Stimulated activated CD8-positive, alpha-beta memory T cell treated with anti-CD3 and anti-CD28 coated beads, Interleukin-2, amount 100 ng/mL, for 1 hour (primary cell): Measurements from ENCODE around the gene RPS6KA2.

ENCODE experiments used
- DNase-seq, 2 donors: peaks; one replicate each; pipeline ENCODE4 v3.0.0-alpha.2; 2020; ENCODE audit warnings: low read depth in 2 of 2

Gene RPS6KA2

GRCh38 chr6:166656230-166657151, 29.4 kb upstream of the RPS6KA2 start:
- no peak for DNase-seq

DNA sequence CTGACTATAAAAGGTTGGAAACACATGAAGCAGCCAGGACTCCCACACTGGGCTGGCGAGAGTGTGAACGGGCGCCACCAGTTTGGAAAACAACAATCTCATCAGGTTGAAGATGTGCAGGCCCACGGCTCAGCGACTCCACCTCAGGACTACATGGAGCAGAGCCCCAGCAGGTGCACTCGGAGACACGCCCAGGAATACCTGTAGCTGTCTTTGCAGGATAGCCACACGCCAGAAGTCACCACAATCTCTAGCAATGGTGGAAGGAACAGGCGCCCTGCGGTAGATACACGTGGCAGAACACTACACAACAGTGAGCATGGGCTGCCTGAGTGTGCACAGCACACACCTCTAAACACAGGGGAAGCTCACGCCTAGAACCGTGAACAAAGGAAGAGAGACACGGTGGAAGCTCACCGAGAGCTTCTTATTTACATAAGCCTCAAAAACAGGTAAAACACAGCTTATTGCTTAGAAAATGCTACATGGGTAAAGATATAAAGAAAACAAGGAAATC, 28.7 kb upstream of the RPS6KA2 start:
- DNase-seq: no peak

DNA sequence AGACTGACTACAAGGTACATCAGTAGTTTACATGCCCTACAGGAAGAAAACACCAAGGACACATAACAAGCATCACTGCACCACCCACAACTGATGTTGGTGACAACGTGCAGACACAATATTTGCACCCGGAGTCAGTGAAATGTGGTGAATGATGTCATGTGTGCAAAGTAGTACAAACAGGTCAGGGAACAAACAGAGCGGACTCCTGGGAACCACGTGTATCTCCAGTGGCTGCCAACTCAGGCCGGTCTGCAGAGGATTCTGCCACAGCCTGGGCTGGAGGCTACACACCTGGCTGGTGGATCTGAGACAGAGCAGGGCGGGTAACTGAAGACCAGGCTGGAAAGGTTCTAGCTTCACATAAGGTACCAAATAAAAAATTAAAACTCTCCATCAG, 28.2 kb upstream of the RPS6KA2 start:
- no peak for DNase-seq

DNA sequence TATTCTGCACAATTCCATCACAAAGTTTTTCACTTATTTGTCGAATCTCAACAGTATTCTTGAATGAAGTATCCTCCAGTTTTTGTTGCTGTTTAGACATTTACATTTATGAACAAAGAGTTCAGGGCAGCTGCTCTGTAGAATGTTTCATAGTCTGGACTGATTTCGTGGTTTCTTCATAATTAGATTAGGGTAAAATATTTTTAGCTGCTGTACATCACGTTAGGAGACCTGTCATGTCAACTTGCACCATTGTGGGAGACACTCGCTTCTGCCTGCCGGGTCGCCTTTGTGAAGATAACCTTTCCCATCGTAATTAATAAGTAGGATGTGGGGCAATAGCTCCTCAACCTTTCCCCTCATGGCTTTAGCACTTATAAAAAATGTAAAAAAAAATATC, 27.5 kb upstream of the RPS6KA2 start:
- no peak for DNase-seq

- no peak for DNase-seq
Observed at GRCh38 chr6:166653639-166653941, 26.5 kb upstream of the RPS6KA2 start.

- no peak for DNase-seq
Observed at GRCh38 chr6:166650824-166651807, 24.1 kb upstream of the RPS6KA2 start.

DNA sequence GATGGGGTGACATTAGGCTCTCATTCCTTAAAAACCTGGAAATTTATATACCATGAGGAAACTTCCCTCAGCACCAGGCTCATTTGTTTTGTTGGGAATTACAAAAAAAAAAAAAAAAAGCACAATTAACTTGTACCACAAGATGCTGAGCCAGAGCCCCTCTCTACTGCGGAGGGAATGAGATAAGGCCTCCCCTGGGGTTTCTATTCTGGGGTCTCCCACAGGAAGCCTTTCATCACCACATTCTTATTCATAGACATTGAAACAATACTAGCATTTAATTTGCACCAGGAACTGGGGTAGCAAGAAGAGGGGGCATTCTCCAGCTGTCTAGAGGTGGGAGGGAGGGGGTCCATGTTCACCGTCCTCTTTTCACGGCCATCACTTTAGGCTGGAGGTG, 23.0 kb upstream of the RPS6KA2 start:
- no peak for DNase-seq

DNA sequence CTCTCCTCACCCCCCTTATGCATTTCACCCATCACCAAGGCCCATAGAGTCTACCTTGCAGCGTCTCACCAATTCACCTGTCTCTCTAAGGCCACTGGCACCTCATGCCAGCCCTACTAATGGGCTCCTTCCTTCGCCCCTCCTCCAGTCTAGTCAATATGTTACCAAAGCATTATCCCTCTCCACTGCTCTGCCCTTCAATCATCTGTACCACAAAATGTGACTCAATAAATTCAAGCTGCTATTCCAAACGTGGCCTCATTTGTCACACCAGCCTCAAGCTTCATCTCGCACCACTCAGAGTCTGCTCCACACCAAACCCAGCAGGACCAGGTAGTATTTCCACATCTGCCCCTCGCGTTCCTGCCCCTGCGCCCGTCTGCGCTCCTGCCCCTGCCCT, 21.8 kb upstream of the RPS6KA2 start:
- DNase-seq: no peak

DNA sequence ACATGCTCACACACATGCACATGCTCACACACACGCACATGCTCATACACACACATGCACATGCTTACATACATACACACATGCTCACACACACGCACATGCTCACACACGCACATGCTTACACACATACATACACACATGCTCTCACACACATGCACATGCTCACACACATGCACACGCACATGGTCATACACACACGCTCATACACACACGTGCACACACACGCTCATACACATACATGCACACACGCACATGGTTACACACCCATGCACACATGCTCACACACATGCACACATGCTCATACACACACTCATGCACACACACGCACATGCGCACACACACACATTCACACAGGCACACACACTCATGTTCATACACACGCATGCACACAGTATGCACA, 20.8 kb upstream of the RPS6KA2 start:
- DNase-seq: no peak

GRCh38 chr6:166646716-166647115, 19.7 kb upstream of the RPS6KA2 start:
- no peak for DNase-seq

DNA sequence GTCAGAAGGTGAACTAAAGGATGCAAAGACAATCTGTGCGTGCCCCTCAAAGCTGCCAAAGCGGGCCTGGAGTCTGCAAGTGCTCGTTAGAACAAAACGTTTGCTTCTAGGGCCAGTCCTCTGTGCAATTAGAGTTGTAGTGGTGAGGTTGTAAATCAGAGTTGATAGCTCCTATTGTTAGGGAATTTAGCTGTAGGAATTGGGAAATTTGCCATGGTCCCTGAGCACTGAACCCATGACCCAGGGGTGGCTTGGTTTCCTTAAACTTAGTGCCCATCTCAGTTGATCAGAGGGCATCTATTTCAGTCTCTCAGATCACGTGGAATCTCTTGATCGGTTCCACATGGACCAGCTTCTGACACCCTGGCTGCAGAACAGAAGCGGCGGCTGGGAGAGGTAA, 18.8 kb upstream of the RPS6KA2 start:
- no peak for DNase-seq

- no peak for DNase-seq
Observed at GRCh38 chr6:166644681-166645080, 17.6 kb upstream of the RPS6KA2 start.

GRCh38 chr6:166643891-166644590, 17.0 kb upstream of the RPS6KA2 start:
- DNase-seq: no peak

GRCh38 chr6:166642646-166643045, 15.6 kb upstream of the RPS6KA2 start:
- DNase-seq: no peak

DNA sequence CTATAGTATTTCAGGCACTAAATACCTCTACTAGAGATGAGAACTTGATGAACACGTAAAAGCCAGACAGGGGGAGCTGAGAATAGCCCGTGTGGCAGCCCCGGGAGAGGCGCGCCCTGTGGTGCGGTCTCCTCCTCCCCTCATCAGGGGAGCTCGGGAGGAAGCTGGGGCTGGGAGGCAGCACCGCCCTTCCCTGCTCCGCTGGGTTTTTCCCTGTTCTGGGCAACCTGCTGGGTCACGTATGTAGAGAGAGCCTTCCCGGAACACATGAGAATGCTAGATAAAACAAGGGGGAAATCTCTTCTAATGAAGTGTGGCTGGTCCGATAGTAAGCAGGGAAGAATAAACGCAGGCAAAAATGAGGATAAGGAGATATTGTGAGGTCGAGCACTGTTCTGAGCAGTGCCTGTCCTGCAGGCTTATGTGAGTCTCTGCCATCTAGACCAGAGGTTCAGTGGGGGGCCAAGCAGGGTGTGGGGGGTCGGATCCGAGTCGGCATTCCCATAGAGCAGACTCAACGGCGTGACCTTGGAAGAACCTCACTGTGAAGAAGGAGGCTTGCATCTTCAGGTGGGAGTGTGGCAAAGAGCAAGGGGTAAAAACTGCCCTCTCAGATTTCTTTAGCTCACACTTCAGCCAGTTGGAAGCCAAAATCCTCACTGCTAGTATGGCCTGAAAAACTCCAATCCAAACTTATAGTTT, 13.4 kb upstream of the RPS6KA2 start:
- DNase-seq: no peak

DNA sequence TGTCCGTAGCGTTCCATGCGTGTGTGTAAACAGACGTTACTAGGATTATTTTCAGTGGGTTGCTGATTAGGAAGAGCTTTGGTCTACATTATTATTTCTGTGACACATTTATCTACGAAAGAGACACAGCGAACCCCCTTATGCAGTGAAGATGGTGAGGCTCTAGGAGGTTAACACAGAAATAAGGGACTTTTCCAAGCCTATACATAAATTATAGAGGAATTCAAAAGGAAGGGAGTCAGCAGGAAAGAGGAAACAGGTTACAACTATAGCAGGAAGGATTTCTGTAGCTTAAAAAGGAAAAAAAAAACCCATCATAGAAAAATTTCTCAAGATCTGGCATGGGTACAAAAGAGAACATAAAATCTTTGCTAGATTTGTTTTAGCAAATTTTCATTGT, 12.9 kb upstream of the RPS6KA2 start:
- no peak for DNase-seq

GRCh38 chr6:166638573-166638964, 11.5 kb upstream of the RPS6KA2 start:
- no peak for DNase-seq

DNA sequence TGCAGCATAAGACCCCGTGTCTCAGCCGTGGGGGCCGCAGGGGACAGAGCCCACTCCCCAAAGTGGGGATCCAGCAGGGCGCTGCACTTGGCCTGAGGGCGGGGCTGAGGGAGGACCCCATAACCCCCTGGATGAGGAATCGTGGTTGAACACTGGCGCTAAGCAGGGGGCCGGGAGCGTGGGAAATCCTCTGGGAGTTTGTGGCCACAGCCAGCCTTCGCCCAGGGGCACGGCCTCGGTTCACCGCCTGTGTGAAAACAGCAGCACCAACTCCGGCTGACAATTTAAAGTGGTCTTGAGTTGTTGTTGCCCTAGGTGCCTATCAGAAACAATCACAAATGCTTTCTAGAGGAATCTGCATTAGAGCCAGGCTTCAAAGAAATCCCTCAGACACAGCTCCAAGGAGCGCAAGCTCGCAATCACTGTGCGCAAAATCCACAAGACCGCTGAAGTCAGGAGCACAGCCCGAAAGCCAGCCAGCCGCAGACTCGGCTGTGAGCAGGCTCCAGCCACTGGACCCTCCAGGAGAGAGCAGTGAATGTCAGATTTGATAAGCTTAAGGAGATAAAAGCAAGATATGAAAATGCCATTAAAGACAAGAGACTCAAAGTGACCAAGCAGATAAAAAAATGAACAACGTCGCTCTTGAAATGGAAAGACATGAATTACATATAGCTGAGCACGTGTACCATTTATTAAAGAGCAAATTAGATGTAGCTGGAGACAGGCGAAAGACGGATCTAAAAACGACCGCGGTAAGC, 10.9 kb upstream of the RPS6KA2 start:
- no peak for DNase-seq

DNA sequence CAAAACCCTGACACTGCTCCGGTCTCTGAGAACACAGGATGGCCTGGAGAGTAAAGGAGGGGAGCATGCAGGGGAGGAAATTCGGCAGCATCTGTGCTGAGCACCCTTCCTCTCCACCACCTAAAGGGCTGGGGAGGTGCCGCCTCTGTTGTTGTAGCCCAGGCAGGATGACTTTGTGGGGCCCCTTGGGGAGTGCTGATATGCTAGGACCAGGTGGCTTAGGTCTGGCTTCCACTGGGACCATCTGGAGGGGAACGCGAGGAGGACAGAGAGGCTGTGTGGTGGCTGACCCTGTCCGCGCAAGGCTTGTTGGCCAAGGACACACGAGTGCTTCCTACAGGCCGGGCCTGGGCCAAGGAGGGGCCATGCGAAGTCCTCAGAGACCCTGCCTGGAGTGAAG, 9.9 kb upstream of the RPS6KA2 start:
- no peak for DNase-seq

- DNase-seq: no peak
Observed at GRCh38 chr6:166636191-166636933, 9.3 kb upstream of the RPS6KA2 start.
